Upper lobe of left lung (tissue), 6 donors: ENCODE measurements around the gene HSPBP1. TPM values are rescaled to one million over a fixed set of nuclear protein-coding genes. Genes with fewer than 3 reads are reported as not detected.

Source experiments
- ATAC-seq, 2 donors: fragments of 200-7000 bp; cut with Tn5 transposase; one replicate each; pipeline ENCODE4 v1.9.1; 2022; ENCODE audit warnings: mild to moderate bottlenecking in 2 of 2, moderate library complexity in 2 of 2; ENCODE audit not compliant: low FRiP score in 2 of 2
- DNase-seq, 2 donors: peaks; one replicate each; pipeline ENCODE4 v3.0.0-alpha.2; 2019 to 2020
- H3K27ac ChIP-seq, 4 donors: fragments of 200-600 bp; sonication (generic); one replicate each; pipeline ENCODE4 v1.5.1; 2016 to 2019
- H3K27me3 ChIP-seq, 4 donors: fragments of 200-600 bp; sonication (generic); one replicate each; pipeline ENCODE4 v1.5.1; 2017 to 2019
- H3K36me3 ChIP-seq, 4 donors: fragments of 200-600 bp; sonication (generic); one replicate each; pipeline ENCODE4 v1.5.1; 2016 to 2019
- H3K4me1 ChIP-seq, 4 donors: fragments of 200-600 bp; sonication (generic); one replicate each; pipeline ENCODE4 v1.5.1; 2018 to 2019
- H3K4me3 ChIP-seq, 4 donors: fragments of 200-600 bp; sonication (generic); one replicate each; pipeline ENCODE4 v1.5.1; 2017 to 2019; ENCODE audit warnings: mild to moderate bottlenecking in 2 of 4, moderate library complexity in 1 of 4
- H3K9me3 ChIP-seq, 4 donors: fragments of 200-600 bp; sonication (generic); one replicate each; pipeline ENCODE4 v1.5.1; 2018 to 2019
- CTCF ChIP-seq, 6 experiments: fragments of 450-650 bp in 4 of 6; fragments of 200-600 bp in 2 of 6; sonication (generic) in 2 of 6; IDR thresholded peaks; one replicate each; pipeline ENCODE4 v1.5.1; 2016 to 2019; ENCODE audit warnings: antibody characterized with exemption in 6 of 6
- EP300 ChIP-seq, 4 donors: sonication (generic); formaldehyde crosslinking; IDR thresholded peaks; one replicate each; pipeline ENCODE4 v1.5.1; 2017; ENCODE audit warnings: antibody characterized with exemption in 4 of 4, control low read depth in 2 of 4
- POLR2A ChIP-seq, 4 donors: fragments of 450-650 bp; IDR thresholded peaks; one replicate each; pipeline ENCODE4 v1.5.1; 2016 to 2017; ENCODE audit warnings: antibody characterized with exemption in 4 of 4, mild to moderate bottlenecking in 2 of 4
- POLR2AphosphoS5 ChIP-seq, 2 donors: sonication (generic); formaldehyde crosslinking; IDR thresholded peaks; one replicate each; pipeline ENCODE4 v1.5.1; 2017; ENCODE audit warnings: antibody characterized with exemption in 2 of 2
- WGBS, 2 donors: methylation state at CpG; one replicate each; pipeline ENCODE4 v1.1.5; 2017 to 2018; 5-methylcytosine and 5-hydroxymethylcytosine counted together
- total RNA-seq, 6 donors: library from RNA; depleted of rRNA in 4 of 6; stranded (reverse); fragments of >200 nt in 4 of 6; gene quantifications; one replicate each; pipeline versions ENCODE4 v1.1.0 to v1.2.1, GENCODE V29; 2016 to 2021
- donor health status: DM: no; HTN: no; CAD: no; lungs with moderate emphysema.
- donor health status: DM: no; HTN: yes; CAD: no; lungs with severe emphysema.

HSPBP1 gene
- total RNA-seq, 6 donors from 2014 or later = 21.0 to 34.6 (median 30.1) TPM

GRCh38 chr19:55311797-55312196 lies 31.9 kb upstream of the HSPBP1 start:
- Histone ChIP-seq H3K27me3 (no peaks in the 10 kb centered on the region), H3K4me3 (no peak overlapping the region), H3K36me3 (no peaks in the 10 kb centered on the region), H3K9me3 (no peaks in the 10 kb centered on the region), H3K4me1 (no peaks in the 10 kb centered on the region), H3K27ac (no peak overlapping the region)
- no peak for TF ChIP-seq CTCF (IDR thresholded peaks at IDR 0.05)
- no peak for TF ChIP-seq POLR2A (IDR thresholded peaks at IDR 0.05)
- TF ChIP-seq POLR2AphosphoS5 (IDR thresholded peaks at IDR 0.05) = no peak
- no peak for TF ChIP-seq EP300 (IDR thresholded peaks at IDR 0.05)
- ATAC-seq (no peak), DNase-seq (no peak)
- WGBS, 2 donors = 86 to 90% methylated on average over 7 to 14 of the region's 18 CpGs

GRCh38 chr19:55311397-55311796 lies 31.5 kb upstream of the HSPBP1 start:
- no peaks in the 10 kb centered on the region for H3K4me1 ChIP-seq
- no peaks in the 10 kb centered on the region for H3K36me3 ChIP-seq
- H3K27ac ChIP-seq = no peak overlapping the region
- DNase-seq = no peak
- no peaks in the 10 kb centered on the region for H3K27me3 ChIP-seq
- 88 to 91% methylated on average over 9 of the region's 9 CpGs for WGBS, 2 donors
- ATAC-seq = no peak
- H3K9me3 ChIP-seq = no peaks in the 10 kb centered on the region
- H3K4me3 ChIP-seq = no peak overlapping the region
- TF ChIP-seq POLR2AphosphoS5 (IDR thresholded peaks at IDR 0.05) (no peak), CTCF (IDR thresholded peaks at IDR 0.05) (no peak)

GRCh38 chr19:55310498-55310897 lies 30.6 kb upstream of the HSPBP1 start:
- H3K4me1 ChIP-seq = no peaks in the 10 kb centered on the region
- H3K9me3 ChIP-seq = no peaks in the 10 kb centered on the region
- no peaks in the 10 kb centered on the region for H3K36me3 ChIP-seq
- no peak overlapping the region for H3K27ac ChIP-seq
- H3K27me3 ChIP-seq = no peaks in the 10 kb centered on the region
- 74 to 88% methylated on average over 6 to 7 of the region's 7 CpGs for WGBS, 2 donors
- TF ChIP-seq POLR2A (IDR thresholded peaks at IDR 0.05) (no peak), CTCF (IDR thresholded peaks at IDR 0.05) (no peak), EP300 (IDR thresholded peaks at IDR 0.05) (no peak), POLR2AphosphoS5 (IDR thresholded peaks at IDR 0.05) (no peak)
- DNase-seq (no peak), ATAC-seq (no peak)
- H3K4me3 ChIP-seq = no peak overlapping the region

- Histone ChIP-seq H3K27me3 (no peaks in the 10 kb centered on the region), H3K27ac (no peak overlapping the region), H3K4me1 (no peaks in the 10 kb centered on the region), H3K4me3 (no peak overlapping the region), H3K36me3 (no peaks in the 10 kb centered on the region), H3K9me3 (no peaks in the 10 kb centered on the region)
- DNase-seq (no peak), ATAC-seq (no peak)
- TF ChIP-seq POLR2AphosphoS5 (IDR thresholded peaks at IDR 0.05) (no peak), POLR2A (IDR thresholded peaks at IDR 0.05) (peak in 1 of 4 donors; percentile 2)
- WGBS, 2 donors = 70 to 92% methylated on average over 2 to 5 of the region's 5 CpGs
These were observed 29.5 kb upstream of the HSPBP1 start for GRCh38 chr19:55309448-55309847.

GRCh38 chr19:55308281-55308680 lies 28.4 kb upstream of the HSPBP1 start:
- Histone ChIP-seq H3K36me3 (no peaks in the 10 kb centered on the region), H3K27me3 (no peaks in the 10 kb centered on the region)
- TF ChIP-seq POLR2A (IDR thresholded peaks at IDR 0.05) (no peak), POLR2AphosphoS5 (IDR thresholded peaks at IDR 0.05) (no peak), CTCF (IDR thresholded peaks at IDR 0.05) (no peak), EP300 (IDR thresholded peaks at IDR 0.05) (no peak)

More at GRCh38 chr19:55308281-55308680, 28.4 kb upstream of the HSPBP1 start:
- Histone ChIP-seq H3K4me3 (no peak overlapping the region), H3K9me3 (no peaks in the 10 kb centered on the region), H3K27ac (no peak overlapping the region), H3K4me1 (no peaks in the 10 kb centered on the region)
- DNase-seq = no peak
- WGBS, 2 donors = 94 to 98% methylated on average over 6 to 7 of the region's 11 CpGs
- ATAC-seq = no peak
